GM10266 (cell line): ENCODE results near the gene DUOX1.

Source experiments
- DNase-seq: peaks from one replicate; pipeline ENCODE4 v3.0.0; 2012; ENCODE audit errors: extremely low spot score
- CTCF ChIP-seq: IDR thresholded peaks from 2 replicates; pipeline ENCODE4 v1.5.1; 2012; ENCODE audit warnings: mild to moderate bottlenecking, low read depth; ENCODE audit not compliant: control insufficient read depth, insufficient read depth; ENCODE audit errors: missing control alignments

DUOX1 gene

DNA sequence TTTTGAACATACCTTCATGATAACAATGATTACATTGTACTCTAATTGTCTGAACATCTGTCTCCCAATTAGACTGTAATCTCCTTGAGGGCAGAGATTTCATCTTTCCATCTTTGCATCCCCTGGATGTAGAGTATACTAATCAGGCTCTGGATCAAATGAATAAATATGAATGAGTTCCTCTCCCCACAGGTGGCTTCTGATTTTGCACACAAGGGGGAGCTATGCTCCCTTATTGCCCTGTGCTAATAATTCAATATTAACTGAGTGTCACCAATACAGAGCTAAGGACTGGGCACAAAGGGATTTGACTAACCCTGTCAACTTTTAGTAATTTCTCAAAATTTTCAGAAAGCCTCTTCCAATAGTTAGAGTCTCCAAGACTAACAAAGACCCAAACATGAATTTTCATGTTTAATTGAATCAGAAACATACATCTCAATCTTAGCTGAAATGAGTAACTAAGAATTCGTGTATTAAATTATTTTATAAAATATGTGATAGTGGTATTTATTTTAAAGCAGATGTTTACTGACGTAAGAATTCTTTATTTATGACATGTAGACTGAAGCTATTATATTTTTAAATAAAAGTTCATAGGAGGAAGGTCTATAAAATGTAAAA lies 3.1 kb upstream of the DUOX1 start:
- DNase-seq, result no peak
- peak; percentile 63 for TF ChIP-seq CTCF

- no peak for DNase-seq
- TF ChIP-seq CTCF, result no peak
These were observed 689 bp upstream of the DUOX1 start for GRCh38 chr15:45128971-45129639.

- DNase-seq, result no peak
- no peak for TF ChIP-seq CTCF
These were observed 652 bp downstream of the DUOX1 start for GRCh38 chr15:45130291-45131000.

DNA sequence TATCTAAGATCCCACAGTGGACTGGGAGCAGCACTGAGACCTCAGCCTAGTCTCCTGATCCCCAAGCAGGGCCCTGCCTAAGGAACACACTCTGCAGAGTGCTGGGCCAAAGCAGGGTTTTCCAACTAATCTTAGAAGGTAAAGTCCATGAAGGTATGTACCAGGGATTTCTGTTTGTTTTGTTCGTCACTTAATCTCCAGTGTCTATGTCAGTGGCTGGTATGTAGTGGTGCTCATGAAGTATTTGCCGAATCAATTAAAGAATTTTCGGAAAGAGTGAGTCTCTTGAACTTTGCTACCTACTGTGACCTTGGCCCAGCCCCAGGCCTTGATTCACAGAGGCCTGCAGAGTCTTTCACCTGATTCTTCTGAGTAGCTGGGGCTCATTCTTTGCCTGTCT lies 1.7 kb downstream of the DUOX1 start:
- no peak for TF ChIP-seq CTCF

GRCh38 chr15:45132844-45133560 lies 3.2 kb downstream of the DUOX1 start:
- TF ChIP-seq CTCF, result no peak
- no peak for DNase-seq

More for the DNA sequence above, 1.7 kb downstream of the DUOX1 start:
- DNase-seq, result no peak

- no peak for DNase-seq
- TF ChIP-seq CTCF, result no peak
These were observed 3.7 kb downstream of the DUOX1 start for GRCh38 chr15:45133561-45133920.
